Measurements from ENCODE around the gene NCK2. TPM values are rescaled to one million over a fixed set of nuclear protein-coding genes. Genes with fewer than 3 reads are reported as not detected.

Gene NCK2
- polyA plus RNA-seq, 1 of the 3 experiments (the other 2 are of a cell fraction), result 42.8 TPM

GRCh38 chr2:105860567-105860966 is 115.9 kb downstream of the NCK2 start:
- H3K9me3 ChIP-seq, result no peaks in the 10 kb centered on the region
- H2AFZ ChIP-seq (ENCODE audit: low read depth), result no peak overlapping the region
- no peak overlapping the region for H3K4me2 ChIP-seq
- ChIA-PET POLR2A (no interaction called here), CTCF (no interaction called here)
- DNase-seq, result no peak
- peaks cover 0 to 7% of the 10 kb centered on the region in 2 experiments; a peak in 1 of 4 replicates for H3K4me1 ChIP-seq (ENCODE audit: control insufficient read depth in 1 of 2, insufficient read depth in 2 of 2, low read depth in 1 of 2, low read length in 1 of 2)
- H3F3A ChIP-seq (replicated peaks; ENCODE audit: insufficient read depth), result no peaks in the 10 kb centered on the region
- H3K79me2 ChIP-seq (ENCODE audit: insufficient read depth), result peaks cover 12% of the 10 kb centered on the region; the same call in 1 of the 2 replicates
- no peaks in the 10 kb centered on the region for H3K9me2 ChIP-seq
- no peaks in the 10 kb centered on the region for H3K27me3 ChIP-seq (ENCODE audit: insufficient read depth)
- no peak for TF ChIP-seq MAX (IDR thresholded peaks at IDR 0.05; ENCODE audit: low read depth)
- no peak for TF ChIP-seq POLR2AphosphoS5 (IDR thresholded peaks at IDR 0.05; ENCODE audit: low read depth, low read length)
- no peak for TF ChIP-seq FOXJ3 (CRISPR knock-in tag; IDR thresholded peaks at IDR 0.05)
- TF ChIP-seq NRF1 (IDR thresholded peaks at IDR 0.05; ENCODE audit: low read depth, low read length), result no peak
- TF ChIP-seq ELF1 (IDR thresholded peaks at IDR 0.05), result no peak
- no peak for TF ChIP-seq MXI1 (IDR thresholded peaks at IDR 0.05; ENCODE audit: low read depth, low read length)
- no peak for TF ChIP-seq SMC3 (IDR thresholded peaks at IDR 0.05; ENCODE audit: low read depth, low read length)
- TF ChIP-seq GABPA (IDR thresholded peaks at IDR 0.05; ENCODE audit: low read depth), result no peak
- no peak for TF ChIP-seq MEF2A (IDR thresholded peaks at IDR 0.05; ENCODE audit: borderline replicate concordance, low read depth)
- TF ChIP-seq USF1 (IDR thresholded peaks at IDR 0.05; ENCODE audit: borderline replicate concordance, low read depth), result no peak
- H3K9ac ChIP-seq, result no peak overlapping the region
- H3K4me3 ChIP-seq (ENCODE audit: low read depth in 2 of 2, low read length in 1 of 2), result no peak overlapping the region
- H3K27ac ChIP-seq (ENCODE audit: low read depth in 2 of 2, low read length in 1 of 2), result no peak overlapping the region
- peaks cover 15% of the 10 kb centered on the region for H4K20me1 ChIP-seq (ENCODE audit: insufficient read depth)
- 93% methylated on average over 9 of the region's 10 CpGs for WGBS (ENCODE audit: low lambda C conversion rate)
- no peaks in the 10 kb centered on the region for H3K36me3 ChIP-seq (replicated peaks in 1 of 2; ENCODE audit: control insufficient read depth in 1 of 2, insufficient read depth in 2 of 2, low read length in 1 of 2)

GRCh38 chr2:105861200-105861599 is 116.5 kb downstream of the NCK2 start:
- ChIA-PET POLR2A (no interaction called here), CTCF (no interaction called here)
- H3K9ac ChIP-seq, result no peak overlapping the region
- no peak for DNase-seq
- H3K27me3 ChIP-seq (ENCODE audit: insufficient read depth), result no peaks in the 10 kb centered on the region
- H3K79me2 ChIP-seq (ENCODE audit: insufficient read depth), result peaks cover 16% of the 10 kb centered on the region; the same call in 1 of the 2 replicates
- peaks cover 19% of the 10 kb centered on the region for H4K20me1 ChIP-seq (ENCODE audit: insufficient read depth)
- H3K27ac ChIP-seq (ENCODE audit: low read depth in 2 of 2, low read length in 1 of 2), result no peak overlapping the region
- no peaks in the 10 kb centered on the region for H3K9me2 ChIP-seq
- WGBS (ENCODE audit: low lambda C conversion rate), result 79% methylated on average over 7 of the region's 7 CpGs
- H3K4me1 ChIP-seq (ENCODE audit: control insufficient read depth in 1 of 2, insufficient read depth in 2 of 2, low read depth in 1 of 2, low read length in 1 of 2), result peaks cover 3 to 11% of the 10 kb centered on the region in 2 experiments; a peak in 2 of 4 replicates
- no peak overlapping the region for H3K4me3 ChIP-seq (ENCODE audit: low read depth in 2 of 2, low read length in 1 of 2)
- H3K4me2 ChIP-seq, result no peak overlapping the region
- TF ChIP-seq MEF2A (IDR thresholded peaks at IDR 0.05; ENCODE audit: borderline replicate concordance, low read depth) (no peak), REST (IDR thresholded peaks at IDR 0.05; ENCODE audit: low read depth, low read length) (no peak), JUND (IDR thresholded peaks at IDR 0.05) (no peak), NRF1 (IDR thresholded peaks at IDR 0.05; ENCODE audit: low read depth, low read length) (no peak), FOSL2 (IDR thresholded peaks at IDR 0.05; ENCODE audit: borderline replicate concordance, low read depth) (no peak), CHD2 (IDR thresholded peaks at IDR 0.05; ENCODE audit: low read length, partially characterized antibody) (no peak), EP300 (IDR thresholded peaks at IDR 0.05; ENCODE audit: borderline replicate concordance in 1 of 2, low read depth in 1 of 2, low read length in 1 of 2) (no peak), FOXM1 (IDR thresholded peaks at IDR 0.05; ENCODE audit: low read depth) (no peak), USF1 (IDR thresholded peaks at IDR 0.05; ENCODE audit: borderline replicate concordance, low read depth) (no peak), TAF1 (IDR thresholded peaks at IDR 0.05; ENCODE audit: borderline replicate concordance, low read depth, low read length) (no peak), SIN3A (IDR thresholded peaks at IDR 0.05; ENCODE audit: borderline replicate concordance, low read depth, low read length) (no peak), YY1 (IDR thresholded peaks at IDR 0.05; ENCODE audit: low read depth) (no peak), RCOR1 (IDR thresholded peaks at IDR 0.05; ENCODE audit: low read length) (no peak), EZH2phosphoT487 (IDR thresholded peaks at IDR 0.05; ENCODE audit: borderline replicate concordance, low read depth) (no peak), MAX (IDR thresholded peaks at IDR 0.05; ENCODE audit: low read depth) (no peak)
- no peak overlapping the region for H2AFZ ChIP-seq (ENCODE audit: low read depth)
- no peaks in the 10 kb centered on the region for H3K36me3 ChIP-seq (replicated peaks in 1 of 2; ENCODE audit: control insufficient read depth in 1 of 2, insufficient read depth in 2 of 2, low read length in 1 of 2)
- no peaks in the 10 kb centered on the region for H3K9me3 ChIP-seq
- H3F3A ChIP-seq (replicated peaks; ENCODE audit: insufficient read depth), result peaks cover 4% of the 10 kb centered on the region

Measured in SK-N-SH (cell line).